ENCODE data around the gene CACNA1C.

Gene CACNA1C

GRCh38 chr12:2322554-2323120, 269.9 kb downstream of the CACNA1C start:
- no peak for DNase-seq (ENCODE audit: low read depth)

DNA sequence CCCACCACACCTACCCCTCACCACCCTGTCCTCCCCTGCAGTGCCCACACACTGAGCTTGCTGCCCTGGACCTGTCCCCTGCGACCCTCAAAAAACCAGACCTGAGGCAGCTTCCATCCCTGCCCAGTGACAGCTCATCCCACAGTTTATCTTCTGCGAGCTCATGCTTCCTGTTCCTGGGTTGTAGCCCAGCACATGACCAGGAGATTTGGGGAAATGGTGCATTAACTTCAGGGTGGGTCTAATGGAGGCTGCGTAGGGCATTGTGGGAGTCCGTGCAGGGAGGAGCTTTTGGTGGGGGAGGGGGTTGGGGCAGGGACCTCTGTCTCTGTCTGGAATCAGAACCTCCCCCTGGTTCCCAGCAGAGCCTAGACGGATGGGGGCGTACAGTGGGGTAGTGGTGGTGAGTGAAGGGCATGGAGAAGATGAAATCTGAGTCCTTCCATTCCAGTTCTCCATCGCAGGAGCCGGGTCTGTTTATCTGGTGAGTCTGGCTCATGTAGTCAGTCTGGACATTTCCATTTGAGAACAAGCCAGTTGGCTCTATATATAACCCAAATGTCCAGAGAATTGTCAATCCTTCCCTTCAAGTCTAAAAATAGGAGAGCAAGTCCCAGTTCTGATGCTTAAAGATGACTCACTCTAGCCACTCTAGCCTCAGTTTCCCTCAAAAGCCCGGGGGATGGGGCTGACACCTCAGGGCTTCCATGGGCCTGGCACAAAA, 270.9 kb downstream of the CACNA1C start:
- DNase-seq (ENCODE audit: low read depth): no peak

- DNase-seq (ENCODE audit: low read depth): no peak
Observed at GRCh38 chr12:2324387-2324786, 271.6 kb downstream of the CACNA1C start.

GRCh38 chr12:2325519-2325918, 272.7 kb downstream of the CACNA1C start:
- no peak for DNase-seq (ENCODE audit: low read depth)

GRCh38 chr12:2326470-2326869, 273.7 kb downstream of the CACNA1C start:
- DNase-seq (ENCODE audit: low read depth): no peak

- no peak for DNase-seq (ENCODE audit: low read depth)
Observed at GRCh38 chr12:2328661-2329060, 275.9 kb downstream of the CACNA1C start.

DNA sequence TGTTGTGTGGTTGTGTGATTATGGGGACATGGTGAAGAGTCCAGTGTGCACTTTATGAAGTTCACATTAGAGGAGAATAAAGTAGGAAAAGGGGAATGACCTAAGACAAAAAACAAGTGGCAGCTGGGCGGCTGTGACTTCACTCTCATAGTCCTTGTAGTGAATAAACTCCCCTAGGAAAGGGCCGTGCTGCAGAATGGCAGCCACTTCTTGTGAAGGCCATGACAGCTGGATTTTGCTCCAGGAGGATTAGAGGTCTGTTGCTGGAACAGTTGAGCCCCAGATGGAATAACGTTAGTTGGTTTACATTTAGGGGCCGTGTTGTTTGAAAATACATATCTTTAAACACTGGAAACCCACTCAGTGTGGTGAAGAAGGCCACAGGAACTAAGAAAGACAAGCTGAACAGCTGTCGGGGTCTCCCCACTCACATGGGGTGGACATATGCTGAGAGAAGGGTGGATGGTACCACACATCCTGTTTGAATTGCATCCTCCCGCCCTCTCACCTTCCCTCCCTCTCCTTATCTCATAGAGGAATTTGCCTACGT, 276.9 kb downstream of the CACNA1C start:
- DNase-seq (ENCODE audit: low read depth): no peak

GRCh38 chr12:2332236-2332635, 279.4 kb downstream of the CACNA1C start:
- DNase-seq (ENCODE audit: low read depth): no peak

GRCh38 chr12:2332947-2333346, 280.2 kb downstream of the CACNA1C start:
- no peak for DNase-seq (ENCODE audit: low read depth)

DNA sequence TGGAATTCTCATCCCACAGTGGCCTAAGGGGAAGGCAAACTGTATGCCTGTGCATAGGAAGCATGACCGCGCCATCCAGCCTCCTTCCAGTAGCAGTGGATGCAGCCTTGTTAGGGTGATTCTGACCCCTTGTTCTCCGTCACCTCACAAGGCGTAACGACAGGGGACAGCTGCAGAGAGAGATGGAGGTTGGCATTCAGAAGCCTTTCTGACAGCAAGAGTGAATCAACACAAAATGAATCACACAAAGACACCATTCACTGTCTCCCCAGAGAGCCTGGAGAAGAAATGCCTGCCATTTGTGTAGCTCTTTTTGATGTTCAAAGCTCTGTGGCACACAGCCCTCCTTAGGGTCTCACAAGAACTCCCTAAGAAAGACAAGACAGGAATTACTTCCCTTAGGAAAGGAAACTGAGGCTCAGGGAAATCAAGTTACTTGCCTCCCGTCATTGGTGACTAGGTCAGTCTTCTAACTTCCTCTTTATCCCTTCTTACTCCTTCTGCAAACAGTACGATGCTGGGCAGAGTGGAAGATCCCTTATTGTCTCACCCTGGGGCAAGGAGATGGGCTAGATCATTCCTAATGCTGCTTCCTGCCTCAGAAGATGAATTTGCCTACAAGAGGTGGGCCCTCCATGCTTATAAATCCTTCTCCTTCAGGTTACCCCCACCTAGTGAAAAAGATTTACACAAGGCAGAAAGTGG, 280.9 kb downstream of the CACNA1C start:
- no peak for DNase-seq (ENCODE audit: low read depth)

DNA sequence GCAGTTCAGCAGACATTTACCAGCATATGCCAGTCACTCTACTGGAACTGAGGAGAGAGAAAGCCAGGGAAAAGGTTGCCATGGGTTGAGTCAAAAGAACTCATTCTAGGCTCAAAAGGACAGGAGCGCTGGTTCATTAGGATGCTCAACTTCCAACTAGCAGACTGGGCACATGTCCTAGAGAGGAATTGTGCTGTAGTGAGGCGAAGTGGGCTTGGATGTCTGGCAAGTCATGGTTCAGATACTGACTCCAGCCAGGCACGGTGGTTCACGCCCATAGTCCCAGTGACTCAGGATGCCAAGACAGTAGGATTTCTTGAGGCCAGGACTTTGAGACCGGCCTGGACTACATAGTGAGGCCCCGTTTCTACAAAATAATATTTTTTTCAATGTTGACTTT, 281.5 kb downstream of the CACNA1C start:
- no peak for DNase-seq (ENCODE audit: low read depth)

GRCh38 chr12:2334689-2335088, 281.9 kb downstream of the CACNA1C start:
- no peak for DNase-seq (ENCODE audit: low read depth)

DNA sequence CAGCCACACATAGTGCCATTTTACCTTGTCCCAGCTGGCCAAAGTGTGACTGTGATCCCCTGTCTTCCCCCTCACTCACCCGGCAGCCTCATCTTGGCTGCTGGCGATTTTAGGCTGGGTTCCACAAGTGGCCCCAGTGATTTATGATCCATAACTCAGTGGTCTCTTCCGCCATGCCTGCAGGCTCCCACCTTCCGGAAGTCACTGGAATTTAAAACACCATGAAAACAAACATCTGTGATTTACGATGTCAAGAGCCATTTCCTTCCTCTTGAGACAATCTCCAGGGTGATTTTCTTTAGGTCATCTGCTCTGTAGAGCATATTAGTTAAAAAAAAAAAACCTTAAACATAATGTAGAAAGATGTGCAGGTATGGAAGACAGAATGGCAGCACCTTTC, 282.3 kb downstream of the CACNA1C start:
- DNase-seq (ENCODE audit: low read depth): no peak

DNA sequence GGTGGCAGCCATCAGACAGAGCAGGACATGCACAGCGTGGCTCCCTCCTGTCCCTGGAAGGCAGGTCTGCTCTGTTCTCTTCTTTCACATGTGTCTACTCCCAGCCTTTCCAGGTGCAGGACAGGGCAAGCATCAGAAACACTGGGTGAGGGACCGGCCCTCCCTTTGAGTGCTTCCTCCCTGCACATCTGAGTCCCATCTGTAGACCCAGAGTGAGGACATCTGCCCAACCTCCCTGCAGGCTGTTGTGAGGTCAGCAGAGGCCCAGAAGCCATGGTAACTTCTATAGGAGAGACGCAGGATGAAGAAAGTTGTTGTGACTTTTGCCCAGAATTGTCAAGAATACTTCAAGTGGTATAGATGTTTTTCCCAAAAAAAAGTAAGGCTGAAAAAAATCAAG, 282.7 kb downstream of the CACNA1C start:
- no peak for DNase-seq (ENCODE audit: low read depth)

- DNase-seq (ENCODE audit: low read depth): no peak
Observed at GRCh38 chr12:2335916-2336315, 283.1 kb downstream of the CACNA1C start.

GRCh38 chr12:2336409-2336829, 283.6 kb downstream of the CACNA1C start:
- no peak for DNase-seq (ENCODE audit: low read depth)

DNA sequence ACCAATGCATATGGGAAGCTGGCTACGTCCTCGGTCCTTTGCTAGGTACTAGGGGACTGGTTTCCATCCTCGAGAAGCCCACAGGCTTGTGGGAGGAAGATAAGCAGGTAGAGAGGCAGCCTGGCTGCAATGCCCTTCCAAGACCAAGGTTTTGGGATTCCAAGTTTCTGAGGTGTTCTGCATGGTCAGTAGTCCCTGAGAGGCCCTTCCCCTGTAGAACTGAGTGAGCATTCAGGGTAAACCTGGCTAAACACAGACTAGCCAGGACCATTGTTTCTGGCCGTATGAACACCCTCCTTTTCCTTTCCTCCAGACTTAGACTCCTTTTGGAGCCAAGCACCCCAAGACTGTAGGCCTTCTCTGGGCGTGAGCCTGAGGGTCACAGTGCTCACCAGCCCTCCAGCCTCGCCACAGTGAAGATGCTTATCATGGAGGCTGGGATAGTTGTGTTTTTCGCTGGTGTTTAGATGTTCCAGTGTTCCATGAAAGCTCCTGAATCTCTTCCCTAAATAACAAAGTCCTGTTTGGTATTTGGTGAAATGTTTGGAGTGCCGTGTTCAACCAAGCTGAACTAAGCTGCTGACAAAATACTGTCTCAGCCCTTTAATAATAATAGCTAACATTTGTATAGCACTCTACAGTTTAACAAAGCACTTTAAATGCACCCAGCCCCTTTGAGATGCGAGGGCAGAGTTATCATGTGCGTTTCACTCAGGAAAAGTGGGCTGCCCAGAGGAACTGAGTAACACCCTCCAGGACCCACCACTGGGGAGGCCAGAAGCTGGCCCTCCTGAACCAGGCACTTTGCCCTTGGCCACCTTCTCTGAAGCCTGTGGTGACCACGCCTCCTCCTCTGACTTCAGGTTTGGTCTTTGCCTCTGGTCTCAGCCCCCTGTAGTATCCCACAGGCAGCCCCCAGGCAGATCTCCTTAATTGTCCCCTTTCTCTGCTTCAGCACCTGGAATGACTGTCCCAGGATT, 284.5 kb downstream of the CACNA1C start:
- no peak for DNase-seq (ENCODE audit: low read depth)

- DNase-seq (ENCODE audit: low read depth): no peak
Observed at GRCh38 chr12:2338381-2338780, 285.6 kb downstream of the CACNA1C start.

- no peak for DNase-seq (ENCODE audit: low read depth)
Observed at GRCh38 chr12:2338991-2339431, 286.2 kb downstream of the CACNA1C start.

DNA sequence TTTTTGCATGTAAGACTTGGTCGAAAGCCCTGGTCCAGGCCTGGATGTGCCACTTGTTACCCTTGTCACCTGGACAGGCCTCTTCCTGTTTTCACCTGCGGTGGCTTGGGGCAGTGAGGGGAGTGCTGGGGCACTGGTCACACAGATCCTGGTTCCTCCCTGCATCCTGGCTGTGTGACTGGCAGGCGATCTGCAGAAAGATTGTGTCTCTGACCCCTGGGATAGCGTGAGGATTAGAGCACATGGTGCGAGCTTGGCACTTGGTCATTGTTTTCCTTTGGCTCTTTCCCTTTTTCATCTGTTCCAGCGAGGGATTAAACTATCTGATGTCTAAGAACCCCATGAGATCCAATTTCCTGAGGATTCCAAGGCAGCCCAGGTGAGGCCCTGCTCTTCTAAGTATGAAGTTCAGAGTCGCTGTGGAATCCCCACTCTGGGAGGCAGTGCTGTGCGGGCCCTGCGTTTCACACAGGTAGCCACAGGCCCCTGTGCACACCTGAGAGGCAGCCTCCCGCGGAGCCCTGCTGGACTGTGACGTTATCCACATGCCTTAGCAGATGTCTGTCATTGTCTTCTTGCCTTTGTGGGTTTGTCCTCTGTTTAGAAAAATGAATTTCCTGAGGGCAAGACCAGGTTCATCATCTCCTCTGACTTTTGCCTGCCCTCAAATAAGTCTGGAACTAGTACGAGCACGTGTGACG, 288.4 kb downstream of the CACNA1C start:
- DNase-seq (ENCODE audit: low read depth): no peak

DNA sequence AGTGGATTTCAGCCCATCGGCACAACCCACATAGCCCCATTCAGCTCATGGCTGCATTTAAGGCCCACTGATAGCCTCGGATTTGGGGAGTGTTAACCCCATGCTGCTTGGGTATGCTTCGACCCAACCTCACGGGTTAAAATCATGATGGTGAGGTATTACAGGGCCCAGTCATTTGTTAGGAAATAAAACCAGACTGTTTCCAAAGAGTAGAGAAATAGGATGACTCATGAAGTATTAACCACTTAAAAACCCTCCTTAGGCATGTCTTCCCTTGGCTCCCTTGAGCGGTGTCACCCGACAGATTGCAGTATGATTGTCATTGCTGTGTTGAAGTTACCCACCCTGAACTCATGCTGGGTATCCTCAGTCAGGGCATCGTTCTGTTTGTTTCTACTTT, 289.1 kb downstream of the CACNA1C start:
- DNase-seq (ENCODE audit: low read depth): no peak
